Amygdala (tissue), 56 donors: ENCODE data around the gene CNTN5.
"Not testable (repeated sequence)": the region's sequence is repeated elsewhere in the genome, so short reads cannot be mapped to it uniquely, and the experiment has no call there.

Experiments
- DNase-seq, 56 donors: peaks; one replicate each; lab custom pipeline; 2025; lab: John Stamatoyannopoulos, UW

CNTN5 gene

GRCh38 chr11:99693941-99694492 lies 673.3 kb downstream of the CNTN5 start:
- DNase-seq = no peak

GRCh38 chr11:99695106-99695505 lies 674.4 kb downstream of the CNTN5 start:
- DNase-seq = no peak

- no peak for DNase-seq
Observed at GRCh38 chr11:99706848-99707247, 686.1 kb downstream of the CNTN5 start.

GRCh38 chr11:99708928-99709672 lies 688.4 kb downstream of the CNTN5 start:
- no peak for DNase-seq

- no peak for DNase-seq
Observed at GRCh38 chr11:99716302-99716701, 695.6 kb downstream of the CNTN5 start.

- no peak for DNase-seq
Observed at GRCh38 chr11:99718291-99718690, 697.5 kb downstream of the CNTN5 start.

- DNase-seq = peak in 2 of 56 donors; percentile 2 to 4
Observed at GRCh38 chr11:99739464-99740089, 718.8 kb downstream of the CNTN5 start.

GRCh38 chr11:99742501-99742900 lies 721.8 kb downstream of the CNTN5 start:
- DNase-seq = no peak

GRCh38 chr11:99759787-99760186 lies 739.0 kb downstream of the CNTN5 start:
- no peak for DNase-seq

GRCh38 chr11:99766811-99767210 lies 746.1 kb downstream of the CNTN5 start:
- DNase-seq = no peak

- DNase-seq = no peak
Observed at GRCh38 chr11:99773646-99774045, 752.9 kb downstream of the CNTN5 start.

GRCh38 chr11:99781074-99781473 lies 760.3 kb downstream of the CNTN5 start:
- DNase-seq = no peak

GRCh38 chr11:99791354-99791753 lies 770.6 kb downstream of the CNTN5 start:
- no peak for DNase-seq

- DNase-seq = no peak
Observed at GRCh38 chr11:99795999-99796398, 775.2 kb downstream of the CNTN5 start.

- no peak for DNase-seq
Observed at GRCh38 chr11:99803501-99803900, 782.8 kb downstream of the CNTN5 start.

GRCh38 chr11:99812516-99812915 lies 791.8 kb downstream of the CNTN5 start:
- no peak for DNase-seq

- no peak for DNase-seq
Observed at GRCh38 chr11:99814021-99814420, 793.3 kb downstream of the CNTN5 start.

- DNase-seq = no peak
Observed at GRCh38 chr11:99814738-99815137, 794.0 kb downstream of the CNTN5 start.

- DNase-seq = no peak
Observed at GRCh38 chr11:99818991-99819390, 798.2 kb downstream of the CNTN5 start.

- DNase-seq = no peak
Observed at GRCh38 chr11:99822846-99823565, 802.3 kb downstream of the CNTN5 start.

- DNase-seq = not testable (repeated sequence)
Observed at GRCh38 chr11:99836739-99837138, 816.0 kb downstream of the CNTN5 start.
